ENCODE measurements around the gene PRSS57.

PRSS57 gene

DNA sequence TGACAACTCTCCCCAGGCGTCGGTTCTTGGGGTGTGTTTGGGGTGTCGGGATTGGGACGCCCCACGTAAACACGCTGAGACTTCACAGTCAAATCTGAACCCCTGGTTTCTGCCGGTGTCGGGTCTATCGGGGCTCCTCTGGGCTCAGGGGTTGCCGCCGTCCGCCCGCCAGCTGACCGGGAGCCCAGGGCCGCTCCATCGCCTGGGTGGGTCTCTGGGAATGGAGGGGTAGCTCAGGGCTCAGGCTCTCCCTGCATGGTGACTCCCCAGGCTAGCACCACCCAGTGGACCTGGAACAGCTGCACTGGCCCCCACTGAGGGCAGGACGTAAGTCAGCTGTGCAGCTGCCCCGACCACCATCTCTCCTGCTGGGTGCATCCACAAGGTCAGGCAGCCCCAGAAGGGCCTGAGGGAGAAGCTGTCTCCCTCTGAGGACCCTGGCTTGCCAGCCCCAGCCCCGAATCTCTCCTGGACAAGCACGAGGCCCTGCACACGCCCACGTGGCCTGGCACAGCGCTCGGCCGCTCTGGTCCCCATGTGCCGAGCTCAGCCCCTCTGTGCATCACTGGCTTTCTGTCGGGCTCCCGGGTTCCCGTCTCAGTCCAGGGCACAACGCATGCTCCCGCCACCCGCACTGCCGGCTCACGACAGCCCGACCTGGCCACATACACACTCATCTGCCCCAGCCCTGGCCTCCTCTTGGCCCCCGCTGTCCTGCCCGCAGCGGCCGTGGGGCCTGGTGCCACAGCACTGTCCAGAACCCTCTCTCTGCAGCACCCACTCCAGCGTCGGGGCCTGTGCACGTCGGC is 38.3 kb downstream of the PRSS57 start:
- Histone ChIP-seq H3K9me3 (ENCODE audit: control insufficient read depth, insufficient read depth, low read depth, low read length) (no peaks in the 10 kb centered on the region), H3K27ac (ENCODE audit: extremely low read depth, low read depth, low read length) (no peak overlapping the region), H3K4me3 (ENCODE audit: low read depth, low read length) (no peak overlapping the region), H3K36me3 (ENCODE audit: control insufficient read depth in 2 of 2, insufficient read depth in 1 of 2, low read length in 2 of 2) (peaks cover 6 to 79% of the 10 kb centered on the region in 2 experiments; a peak in 2 of 3 replicates), H3K4me1 (ENCODE audit: control insufficient read depth, insufficient read depth, low read length) (peaks cover 9% of the 10 kb centered on the region)
- ChIA-PET POLR2A (no interaction called here), CTCF (no interaction called here)
- TF ChIP-seq, protein P1, sequence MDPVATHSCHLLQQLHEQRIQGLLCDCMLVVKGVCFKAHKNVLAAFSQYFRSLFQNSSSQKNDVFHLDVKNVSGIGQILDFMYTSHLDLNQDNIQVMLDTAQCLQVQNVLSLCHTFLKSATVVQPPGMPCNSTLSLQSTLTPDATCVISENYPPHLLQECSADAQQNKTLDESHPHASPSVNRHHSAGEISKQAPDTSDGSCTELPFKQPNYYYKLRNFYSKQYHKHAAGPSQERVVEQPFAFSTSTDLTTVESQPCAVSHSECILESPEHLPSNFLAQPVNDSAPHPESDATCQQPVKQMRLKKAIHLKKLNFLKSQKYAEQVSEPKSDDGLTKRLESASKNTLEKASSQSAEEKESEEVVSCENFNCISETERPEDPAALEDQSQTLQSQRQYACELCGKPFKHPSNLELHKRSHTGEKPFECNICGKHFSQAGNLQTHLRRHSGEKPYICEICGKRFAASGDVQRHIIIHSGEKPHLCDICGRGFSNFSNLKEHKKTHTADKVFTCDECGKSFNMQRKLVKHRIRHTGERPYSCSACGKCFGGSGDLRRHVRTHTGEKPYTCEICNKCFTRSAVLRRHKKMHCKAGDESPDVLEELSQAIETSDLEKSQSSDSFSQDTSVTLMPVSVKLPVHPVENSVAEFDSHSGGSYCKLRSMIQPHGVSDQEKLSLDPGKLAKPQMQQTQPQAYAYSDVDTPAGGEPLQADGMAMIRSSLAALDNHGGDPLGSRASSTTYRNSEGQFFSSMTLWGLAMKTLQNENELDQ (tag by site-specific recombination; IDR thresholded peaks at IDR 0.05; ENCODE audit: low read depth), result no peak
- TF ChIP-seq GLIS1 (tag by site-specific recombination; IDR thresholded peaks at IDR 0.05) (0 out of 2 replicates have a peak, but pooled peaks have one; percentile 7), ZNF707 (tag by site-specific recombination; IDR thresholded peaks at IDR 0.05) (no peak), ZNF510 (tag by site-specific recombination; IDR thresholded peaks at IDR 0.05; ENCODE audit: insufficient replicate concordance) (no peak), BCL11B (tag by site-specific recombination; IDR thresholded peaks at IDR 0.05; ENCODE audit: low read depth) (no peak), ZNF112 (tag by site-specific recombination; IDR thresholded peaks at IDR 0.05) (no peak), ZNF654 (tag by site-specific recombination; IDR thresholded peaks at IDR 0.05; ENCODE audit: low read depth) (no peak), ZIC2 (tag by site-specific recombination; IDR thresholded peaks at IDR 0.05) (peak; percentile 48), HOXA7 (CRISPR knock-in tag; IDR thresholded peaks at IDR 0.05; ENCODE audit: borderline replicate concordance) (no peak), ZNF76 (tag by site-specific recombination; IDR thresholded peaks at IDR 0.05; ENCODE audit: borderline replicate concordance, low read depth) (no peak), BCL11A (tag by site-specific recombination; IDR thresholded peaks at IDR 0.05; ENCODE audit: low read depth) (no peak)
- TF ChIP-seq, protein P2, sequence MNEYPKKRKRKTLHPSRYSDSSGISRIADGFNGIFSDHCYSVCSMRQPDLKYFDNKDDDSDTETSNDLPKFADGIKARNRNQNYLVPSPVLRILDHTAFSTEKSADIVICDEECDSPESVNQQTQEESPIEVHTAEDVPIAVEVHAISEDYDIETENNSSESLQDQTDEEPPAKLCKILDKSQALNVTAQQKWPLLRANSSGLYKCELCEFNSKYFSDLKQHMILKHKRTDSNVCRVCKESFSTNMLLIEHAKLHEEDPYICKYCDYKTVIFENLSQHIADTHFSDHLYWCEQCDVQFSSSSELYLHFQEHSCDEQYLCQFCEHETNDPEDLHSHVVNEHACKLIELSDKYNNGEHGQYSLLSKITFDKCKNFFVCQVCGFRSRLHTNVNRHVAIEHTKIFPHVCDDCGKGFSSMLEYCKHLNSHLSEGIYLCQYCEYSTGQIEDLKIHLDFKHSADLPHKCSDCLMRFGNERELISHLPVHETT (tag by site-specific recombination; IDR thresholded peaks at IDR 0.05), result no peak
- TF ChIP-seq, protein P3, sequence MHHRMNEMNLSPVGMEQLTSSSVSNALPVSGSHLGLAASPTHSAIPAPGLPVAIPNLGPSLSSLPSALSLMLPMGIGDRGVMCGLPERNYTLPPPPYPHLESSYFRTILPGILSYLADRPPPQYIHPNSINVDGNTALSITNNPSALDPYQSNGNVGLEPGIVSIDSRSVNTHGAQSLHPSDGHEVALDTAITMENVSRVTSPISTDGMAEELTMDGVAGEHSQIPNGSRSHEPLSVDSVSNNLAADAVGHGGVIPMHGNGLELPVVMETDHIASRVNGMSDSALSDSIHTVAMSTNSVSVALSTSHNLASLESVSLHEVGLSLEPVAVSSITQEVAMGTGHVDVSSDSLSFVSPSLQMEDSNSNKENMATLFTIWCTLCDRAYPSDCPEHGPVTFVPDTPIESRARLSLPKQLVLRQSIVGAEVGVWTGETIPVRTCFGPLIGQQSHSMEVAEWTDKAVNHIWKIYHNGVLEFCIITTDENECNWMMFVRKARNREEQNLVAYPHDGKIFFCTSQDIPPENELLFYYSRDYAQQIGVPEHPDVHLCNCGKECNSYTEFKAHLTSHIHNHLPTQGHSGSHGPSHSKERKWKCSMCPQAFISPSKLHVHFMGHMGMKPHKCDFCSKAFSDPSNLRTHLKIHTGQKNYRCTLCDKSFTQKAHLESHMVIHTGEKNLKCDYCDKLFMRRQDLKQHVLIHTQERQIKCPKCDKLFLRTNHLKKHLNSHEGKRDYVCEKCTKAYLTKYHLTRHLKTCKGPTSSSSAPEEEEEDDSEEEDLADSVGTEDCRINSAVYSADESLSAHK (tag by site-specific recombination; IDR thresholded peaks at IDR 0.05), result no peak
- TF ChIP-seq, protein P4, sequence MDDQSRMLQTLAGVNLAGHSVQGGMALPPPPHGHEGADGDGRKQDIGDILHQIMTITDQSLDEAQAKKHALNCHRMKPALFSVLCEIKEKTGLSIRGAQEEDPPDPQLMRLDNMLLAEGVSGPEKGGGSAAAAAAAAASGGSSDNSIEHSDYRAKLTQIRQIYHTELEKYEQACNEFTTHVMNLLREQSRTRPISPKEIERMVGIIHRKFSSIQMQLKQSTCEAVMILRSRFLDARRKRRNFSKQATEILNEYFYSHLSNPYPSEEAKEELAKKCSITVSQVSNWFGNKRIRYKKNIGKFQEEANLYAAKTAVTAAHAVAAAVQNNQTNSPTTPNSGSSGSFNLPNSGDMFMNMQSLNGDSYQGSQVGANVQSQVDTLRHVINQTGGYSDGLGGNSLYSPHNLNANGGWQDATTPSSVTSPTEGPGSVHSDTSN (CRISPR knock-in tag; IDR thresholded peaks at IDR 0.05), result no peak

DNA sequence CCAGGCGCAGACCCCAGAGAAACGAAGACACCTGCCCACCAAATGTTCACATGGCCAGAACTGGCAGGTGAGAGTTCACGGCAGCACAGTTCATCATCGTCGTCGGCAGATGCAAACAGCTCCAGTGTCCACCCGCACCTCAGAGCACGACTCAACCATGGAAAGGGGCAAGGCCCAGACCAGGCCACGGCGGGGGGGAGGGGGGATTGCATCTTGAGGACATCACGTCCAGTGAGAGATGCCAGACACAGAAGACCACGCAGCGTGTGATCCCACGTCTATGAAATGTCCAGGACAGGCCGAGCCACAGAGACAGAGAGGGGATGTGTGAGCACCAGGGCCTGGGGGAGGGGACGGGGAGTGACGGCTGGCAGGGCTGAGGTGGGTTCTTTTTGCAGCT is 39.6 kb downstream of the PRSS57 start:
- POLR2A ChIA-PET, result interaction anchor here (0.6 to 1.4 kb wide), 3 partner anchors 8 to 25 kb away, joined by 3 to 8 read pairs (median 3); partner anchors contain the start of gene RNF126
- Histone ChIP-seq H3K27ac (ENCODE audit: extremely low read depth, low read depth, low read length) (peak overlapping the region; percentile 31; the same call in 1 of the 2 replicates), H3K4me1 (ENCODE audit: control insufficient read depth, insufficient read depth, low read length) (no peaks in the 10 kb centered on the region; the same call in 1 of the 2 replicates), H3K9me3 (ENCODE audit: control insufficient read depth, insufficient read depth, low read depth, low read length) (no peaks in the 10 kb centered on the region), H3K36me3 (ENCODE audit: control insufficient read depth in 2 of 2, insufficient read depth in 1 of 2, low read length in 2 of 2) (peaks cover 7 to 86% of the 10 kb centered on the region in 2 experiments; a peak in 2 of 3 replicates), H3K4me3 (ENCODE audit: low read depth, low read length) (no peak overlapping the region)
- CTCF ChIA-PET, result no interaction called here
- TF ChIP-seq ZNF664 (tag by site-specific recombination; IDR thresholded peaks at IDR 0.05) (no peak), ZNF768 (tag by site-specific recombination; IDR thresholded peaks at IDR 0.05) (no peak), ZNF223 (tag by site-specific recombination; IDR thresholded peaks at IDR 0.05) (no peak), ZNF155 (tag by site-specific recombination; IDR thresholded peaks at IDR 0.05) (no peak), ZNF544 (tag by site-specific recombination; IDR thresholded peaks at IDR 0.05) (no peak), ZNF16 (tag by site-specific recombination; IDR thresholded peaks at IDR 0.05; ENCODE audit: low read depth) (no peak), ZNF138 (tag by site-specific recombination; IDR thresholded peaks at IDR 0.05; ENCODE audit: borderline replicate concordance) (no peak)
- TF ChIP-seq, protein P5, sequence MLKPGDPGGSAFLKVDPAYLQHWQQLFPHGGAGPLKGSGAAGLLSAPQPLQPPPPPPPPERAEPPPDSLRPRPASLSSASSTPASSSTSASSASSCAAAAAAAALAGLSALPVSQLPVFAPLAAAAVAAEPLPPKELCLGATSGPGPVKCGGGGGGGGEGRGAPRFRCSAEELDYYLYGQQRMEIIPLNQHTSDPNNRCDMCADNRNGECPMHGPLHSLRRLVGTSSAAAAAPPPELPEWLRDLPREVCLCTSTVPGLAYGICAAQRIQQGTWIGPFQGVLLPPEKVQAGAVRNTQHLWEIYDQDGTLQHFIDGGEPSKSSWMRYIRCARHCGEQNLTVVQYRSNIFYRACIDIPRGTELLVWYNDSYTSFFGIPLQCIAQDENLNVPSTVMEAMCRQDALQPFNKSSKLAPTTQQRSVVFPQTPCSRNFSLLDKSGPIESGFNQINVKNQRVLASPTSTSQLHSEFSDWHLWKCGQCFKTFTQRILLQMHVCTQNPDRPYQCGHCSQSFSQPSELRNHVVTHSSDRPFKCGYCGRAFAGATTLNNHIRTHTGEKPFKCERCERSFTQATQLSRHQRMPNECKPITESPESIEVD (tag by site-specific recombination; IDR thresholded peaks at IDR 0.05), result no peak
- TF ChIP-seq, protein P6, sequence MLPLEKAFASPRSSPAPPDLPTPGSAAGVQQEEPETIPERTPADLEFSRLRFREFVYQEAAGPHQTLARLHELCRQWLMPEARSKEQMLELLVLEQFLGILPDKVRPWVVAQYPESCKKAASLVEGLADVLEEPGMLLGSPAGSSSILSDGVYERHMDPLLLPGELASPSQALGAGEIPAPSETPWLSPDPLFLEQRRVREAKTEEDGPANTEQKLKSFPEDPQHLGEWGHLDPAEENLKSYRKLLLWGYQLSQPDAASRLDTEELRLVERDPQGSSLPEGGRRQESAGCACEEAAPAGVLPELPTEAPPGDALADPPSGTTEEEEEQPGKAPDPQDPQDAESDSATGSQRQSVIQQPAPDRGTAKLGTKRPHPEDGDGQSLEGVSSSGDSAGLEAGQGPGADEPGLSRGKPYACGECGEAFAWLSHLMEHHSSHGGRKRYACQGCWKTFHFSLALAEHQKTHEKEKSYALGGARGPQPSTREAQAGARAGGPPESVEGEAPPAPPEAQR (tag by site-specific recombination; IDR thresholded peaks at IDR 0.05), result no peak
